ENCODE results near the gene YBEY.

- TF ChIP-seq, protein P1, sequence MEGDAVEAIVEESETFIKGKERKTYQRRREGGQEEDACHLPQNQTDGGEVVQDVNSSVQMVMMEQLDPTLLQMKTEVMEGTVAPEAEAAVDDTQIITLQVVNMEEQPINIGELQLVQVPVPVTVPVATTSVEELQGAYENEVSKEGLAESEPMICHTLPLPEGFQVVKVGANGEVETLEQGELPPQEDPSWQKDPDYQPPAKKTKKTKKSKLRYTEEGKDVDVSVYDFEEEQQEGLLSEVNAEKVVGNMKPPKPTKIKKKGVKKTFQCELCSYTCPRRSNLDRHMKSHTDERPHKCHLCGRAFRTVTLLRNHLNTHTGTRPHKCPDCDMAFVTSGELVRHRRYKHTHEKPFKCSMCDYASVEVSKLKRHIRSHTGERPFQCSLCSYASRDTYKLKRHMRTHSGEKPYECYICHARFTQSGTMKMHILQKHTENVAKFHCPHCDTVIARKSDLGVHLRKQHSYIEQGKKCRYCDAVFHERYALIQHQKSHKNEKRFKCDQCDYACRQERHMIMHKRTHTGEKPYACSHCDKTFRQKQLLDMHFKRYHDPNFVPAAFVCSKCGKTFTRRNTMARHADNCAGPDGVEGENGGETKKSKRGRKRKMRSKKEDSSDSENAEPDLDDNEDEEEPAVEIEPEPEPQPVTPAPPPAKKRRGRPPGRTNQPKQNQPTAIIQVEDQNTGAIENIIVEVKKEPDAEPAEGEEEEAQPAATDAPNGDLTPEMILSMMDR (optimal IDR thresholded peaks at IDR 0.05 in 1 of 3, IDR thresholded peaks at IDR 0.05 in 1 of 3, conservative IDR thresholded peaks at IDR 0.05 in 1 of 3; ENCODE audit: extremely low read depth in 1 of 3, insufficient read depth in 2 of 3, low read length in 3 of 3): no peak
- TF ChIP-seq EZH2 (IDR thresholded peaks at IDR 0.05; ENCODE audit: low read length): no peak
Measured at GRCh38 chr21:46245213-46245915, 40.8 kb upstream of the YBEY start.
